Inflammatory macrophage treated with lipopolysaccharide for 4 hours (primary cell): ENCODE data around the gene ADARB2.

Experiments
- DNase-seq: peaks from one replicate; pipeline ENCODE4 v3.0.0-alpha.2; 2020

Gene ADARB2

GRCh38 chr10:1735562-1735961, 1.8 kb downstream of the ADARB2 start:
- DNase-seq = no peak

- DNase-seq = no peak
These were observed 3.0 kb downstream of the ADARB2 start for GRCh38 chr10:1734288-1734687.

- no peak for DNase-seq
These were observed 3.6 kb downstream of the ADARB2 start for GRCh38 chr10:1733720-1734119.

DNA sequence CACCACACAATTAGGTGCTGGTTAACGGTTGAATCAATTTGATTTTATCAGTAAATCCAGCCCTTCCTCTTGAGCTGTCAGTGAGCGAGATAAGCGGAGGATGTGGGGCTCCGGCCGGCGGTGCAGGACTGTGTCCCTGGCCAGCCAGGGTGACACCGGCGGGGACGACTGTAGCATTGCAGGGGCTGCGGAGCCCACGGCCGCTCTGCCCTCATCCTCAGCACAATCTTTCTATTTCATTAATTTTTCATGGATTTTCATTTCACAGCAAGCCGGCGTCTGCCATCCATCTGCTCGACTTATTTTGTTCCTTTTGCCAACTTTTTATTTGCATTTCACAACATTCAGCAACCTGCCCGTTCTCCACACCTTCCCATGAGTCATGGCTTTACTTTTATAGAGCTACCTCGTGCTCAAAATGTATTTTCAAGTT, 4.7 kb downstream of the ADARB2 start:
- no peak for DNase-seq

- no peak for DNase-seq
These were observed 5.7 kb downstream of the ADARB2 start for GRCh38 chr10:1731592-1731991.

- DNase-seq = no peak
These were observed 7.6 kb downstream of the ADARB2 start for GRCh38 chr10:1729751-1730150.

DNA sequence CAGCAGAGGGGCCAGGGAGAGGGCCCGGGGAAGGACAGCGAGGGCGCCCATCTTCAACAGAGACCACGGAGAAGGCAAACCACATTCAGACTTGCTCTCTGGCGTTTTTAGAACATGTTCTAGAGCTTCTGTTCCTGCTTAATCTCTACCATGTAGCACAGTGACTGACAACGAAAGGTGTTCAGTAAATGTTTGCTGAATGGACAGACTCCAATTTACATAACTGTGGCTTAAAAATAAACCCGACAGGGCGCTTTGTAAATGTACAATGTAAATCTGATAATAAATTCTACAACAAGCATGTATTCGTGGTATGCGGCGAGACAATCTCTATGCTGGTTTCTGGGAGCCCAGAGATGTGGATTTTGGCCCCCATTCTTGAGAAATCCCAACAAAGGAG, 10.5 kb downstream of the ADARB2 start:
- DNase-seq = no peak

DNA sequence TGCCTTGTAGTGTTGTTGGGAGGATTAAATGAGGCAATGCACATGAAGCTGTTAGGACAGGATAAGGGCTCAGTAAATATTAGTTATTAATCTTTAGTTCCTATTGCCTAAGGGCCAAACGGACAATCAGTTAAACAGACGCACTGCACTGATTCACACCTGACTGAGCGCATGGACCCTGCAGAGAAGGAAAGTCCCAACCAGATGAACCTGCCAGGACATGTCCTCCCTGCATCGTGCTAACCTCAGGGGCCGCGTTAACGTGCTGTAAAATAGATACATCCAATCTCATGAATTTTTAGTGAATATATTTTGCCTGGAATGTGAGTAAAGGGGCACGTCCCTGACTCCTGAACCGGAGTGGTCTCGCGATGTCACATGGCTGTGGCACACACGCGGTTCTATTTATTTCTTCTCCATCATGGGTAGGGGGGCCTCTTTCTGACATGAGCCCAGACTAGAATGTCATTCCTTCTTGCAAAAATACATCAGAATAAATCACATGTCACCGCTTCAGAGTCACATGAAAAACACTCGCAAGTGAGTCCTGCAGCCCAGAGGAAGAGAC, 12.3 kb downstream of the ADARB2 start:
- DNase-seq = no peak

DNA sequence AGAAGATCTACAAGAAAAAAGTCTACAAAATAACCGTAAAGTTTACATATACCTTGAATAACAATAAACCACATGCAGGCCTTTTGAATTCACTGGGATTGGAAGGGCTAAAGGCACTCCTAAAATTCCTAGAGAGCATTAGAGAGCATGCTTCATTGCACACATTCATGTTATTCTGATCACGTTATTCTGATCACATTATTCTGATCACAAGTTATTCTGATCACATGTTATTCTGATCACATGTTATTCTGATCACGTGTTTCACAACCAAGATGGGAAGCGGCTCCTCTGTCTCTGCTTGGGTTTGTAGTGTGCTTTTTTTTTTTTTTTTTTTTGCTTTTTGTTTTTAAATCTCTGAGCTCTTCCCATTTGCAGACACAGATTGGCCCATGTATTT, 20.5 kb downstream of the ADARB2 start:
- DNase-seq = no peak

DNA sequence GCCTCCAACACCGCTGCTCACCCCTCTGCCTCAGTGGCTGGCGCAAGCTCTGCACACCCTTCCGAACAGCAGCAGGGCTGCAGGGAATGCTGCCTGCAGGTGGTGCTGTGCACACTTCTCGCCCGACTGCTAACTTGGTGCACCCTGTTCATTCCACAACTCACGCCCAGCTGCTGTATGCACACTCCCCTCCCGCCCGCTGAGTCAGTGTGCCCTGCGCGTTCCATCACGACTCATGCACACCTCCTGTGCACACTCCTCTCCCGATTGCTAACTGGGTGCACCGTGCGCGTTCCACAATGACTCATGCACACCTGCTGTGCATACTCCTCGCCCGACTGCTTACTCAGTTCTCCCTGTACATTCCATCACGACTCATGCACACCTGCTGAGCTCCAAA, 21.5 kb downstream of the ADARB2 start:
- no peak for DNase-seq

GRCh38 chr10:1712944-1713671, 24.2 kb downstream of the ADARB2 start:
- DNase-seq = no peak

GRCh38 chr10:1712314-1712713, 25.0 kb downstream of the ADARB2 start:
- no peak for DNase-seq

GRCh38 chr10:1709161-1709560, 28.2 kb downstream of the ADARB2 start:
- no peak for DNase-seq

DNA sequence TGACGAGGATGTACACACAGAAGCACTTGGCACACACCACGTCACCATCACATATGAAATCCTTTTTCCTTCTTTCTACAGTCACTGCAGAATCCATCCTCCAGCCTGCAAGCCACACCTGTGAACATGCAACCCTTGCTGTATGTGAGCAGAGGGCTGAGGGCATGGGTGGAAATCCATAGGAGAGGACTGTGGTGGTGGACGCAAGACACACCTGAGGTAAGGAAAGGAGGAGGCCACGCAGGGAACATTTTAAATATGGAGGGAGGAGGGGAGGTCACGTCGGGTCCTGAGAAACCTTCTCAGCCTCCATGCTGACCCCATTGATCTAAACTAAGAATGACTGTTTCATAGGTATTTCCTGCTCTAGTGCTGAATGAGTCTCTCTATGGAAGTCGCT, 28.6 kb downstream of the ADARB2 start:
- DNase-seq = no peak

DNA sequence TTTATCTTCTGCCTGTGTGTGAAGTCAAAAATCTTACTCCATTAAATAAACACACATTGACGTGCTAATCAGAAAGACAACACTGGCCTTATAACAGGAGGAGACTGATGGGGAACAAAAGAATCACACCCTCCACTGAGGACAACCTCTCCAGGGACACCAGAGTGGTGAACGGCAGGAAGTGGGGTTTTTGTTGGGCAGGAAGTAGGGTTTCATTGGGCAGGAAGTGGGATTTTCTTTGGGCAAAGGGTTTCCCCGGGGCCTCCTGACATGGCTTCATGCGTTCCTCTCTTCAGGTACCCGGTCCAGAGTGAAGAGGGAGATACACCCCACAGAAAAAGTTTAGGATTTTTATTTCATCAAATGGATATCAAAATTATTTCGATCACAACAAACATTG, 30.6 kb downstream of the ADARB2 start:
- DNase-seq = no peak

DNA sequence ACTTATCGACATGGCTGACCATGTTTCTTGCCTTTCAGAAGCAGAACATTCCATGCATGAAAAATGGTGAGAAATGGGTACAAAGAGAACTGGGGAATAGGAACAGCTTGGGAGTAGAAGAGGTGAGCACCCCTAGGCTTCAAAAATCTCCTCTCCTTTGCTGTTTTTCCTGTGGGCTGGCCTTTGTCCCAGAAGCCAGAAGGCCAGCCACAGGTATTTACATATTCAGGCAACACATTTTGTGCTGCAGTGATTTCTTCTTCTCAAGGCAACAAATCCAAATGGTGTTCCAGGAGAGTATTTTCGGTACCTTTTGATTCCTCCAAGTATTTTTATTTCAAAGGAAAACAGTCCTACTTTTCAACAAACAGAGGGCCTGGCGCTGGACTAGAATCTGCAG, 31.1 kb downstream of the ADARB2 start:
- DNase-seq = no peak

DNA sequence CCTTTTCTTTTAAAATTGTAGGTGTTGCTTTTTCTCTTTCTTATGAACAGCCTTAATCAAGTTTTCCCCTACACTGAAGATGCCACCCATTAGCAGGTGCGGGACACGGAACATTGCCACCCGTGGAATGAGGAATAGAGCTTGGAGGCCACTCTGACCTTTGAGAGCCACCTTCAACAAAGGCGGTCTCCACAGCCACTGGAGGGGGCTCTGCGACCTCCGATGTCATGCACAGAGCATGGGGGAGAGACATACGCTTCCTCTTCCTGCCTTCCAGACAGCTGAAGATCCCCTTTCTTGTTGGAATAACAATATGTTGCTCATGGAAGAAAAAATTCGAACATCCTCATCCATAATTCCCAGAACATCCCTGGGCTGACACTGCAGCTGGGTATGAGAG, 39.1 kb downstream of the ADARB2 start:
- no peak for DNase-seq

DNA sequence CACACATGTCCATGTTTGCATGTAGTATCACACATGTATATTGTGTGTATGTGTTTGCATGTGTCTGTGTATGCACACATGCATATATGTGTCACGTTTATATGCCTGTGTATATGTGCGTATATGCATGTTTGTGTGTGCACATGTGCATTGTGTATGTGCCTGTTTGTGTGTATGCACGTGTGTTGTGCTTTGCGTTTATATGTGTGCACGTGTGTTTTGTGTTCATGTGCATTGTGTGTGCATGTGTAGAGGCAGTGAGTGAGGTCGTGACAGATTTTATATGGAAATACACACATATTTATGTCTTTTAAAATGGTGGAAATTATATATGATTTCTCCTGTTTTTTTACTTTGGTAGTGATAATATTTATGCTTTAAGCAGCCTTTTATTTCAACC, 41.2 kb downstream of the ADARB2 start:
- no peak for DNase-seq

- no peak for DNase-seq
These were observed 47.2 kb downstream of the ADARB2 start for GRCh38 chr10:1690086-1690485.

- no peak for DNase-seq
These were observed 48.8 kb downstream of the ADARB2 start for GRCh38 chr10:1688531-1688930.

DNA sequence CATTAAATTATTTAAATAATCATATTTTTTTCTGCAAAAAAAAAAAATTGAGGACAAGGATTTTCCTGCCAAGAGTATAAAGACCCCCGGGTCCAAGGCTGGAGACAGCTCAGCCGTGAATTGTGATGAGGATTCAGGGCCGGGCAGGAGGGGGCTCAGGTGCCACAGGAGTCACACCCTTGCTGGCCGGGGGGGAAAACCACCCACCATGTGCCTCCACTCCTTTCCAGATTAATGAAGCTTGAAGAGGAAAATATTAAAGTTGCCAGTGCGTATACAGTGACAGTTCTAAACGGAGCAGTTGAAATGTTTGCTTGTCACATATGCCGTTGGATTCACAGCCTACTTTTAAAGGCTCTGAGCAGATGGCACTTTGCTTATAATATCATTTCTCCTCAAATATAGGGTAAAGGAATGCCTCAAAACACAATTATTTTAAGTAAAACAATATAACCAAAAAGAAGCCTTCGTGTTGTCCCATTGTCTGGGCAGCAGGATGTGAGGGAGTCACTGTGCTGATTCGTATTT, 49.6 kb downstream of the ADARB2 start:
- no peak for DNase-seq

DNA sequence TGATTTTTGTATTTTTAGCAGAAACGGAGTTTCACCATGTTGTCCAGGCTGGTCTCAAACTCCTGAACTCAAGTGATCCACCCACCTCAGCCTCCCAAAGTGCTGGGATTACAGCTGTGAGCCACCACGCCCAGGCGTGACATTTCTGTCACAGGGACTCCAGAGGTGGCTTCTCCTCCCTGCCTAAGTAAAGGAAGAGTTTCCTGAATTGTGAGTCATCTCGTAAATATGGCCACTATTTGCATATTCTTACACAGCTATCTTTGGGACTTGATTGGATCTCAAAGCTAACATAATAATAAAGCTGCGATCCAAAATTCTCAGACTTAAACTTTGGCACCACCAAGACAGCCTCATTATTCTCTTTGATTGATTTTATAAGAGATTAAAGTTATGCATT, 50.1 kb downstream of the ADARB2 start:
- DNase-seq = no peak

DNA sequence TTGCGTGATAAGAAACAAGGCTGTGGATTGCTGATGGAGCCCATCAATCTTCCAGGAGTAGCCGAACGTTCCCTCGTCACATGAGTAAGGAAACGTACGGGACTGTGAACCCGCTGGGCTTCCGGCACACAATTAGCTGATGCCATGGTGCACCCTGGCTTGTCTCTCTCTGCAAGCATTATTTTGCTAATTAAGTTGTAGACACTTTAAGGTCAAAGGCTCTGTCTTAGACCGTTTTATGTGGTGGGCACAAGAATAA, 50.9 kb downstream of the ADARB2 start:
- no peak for DNase-seq

DNA sequence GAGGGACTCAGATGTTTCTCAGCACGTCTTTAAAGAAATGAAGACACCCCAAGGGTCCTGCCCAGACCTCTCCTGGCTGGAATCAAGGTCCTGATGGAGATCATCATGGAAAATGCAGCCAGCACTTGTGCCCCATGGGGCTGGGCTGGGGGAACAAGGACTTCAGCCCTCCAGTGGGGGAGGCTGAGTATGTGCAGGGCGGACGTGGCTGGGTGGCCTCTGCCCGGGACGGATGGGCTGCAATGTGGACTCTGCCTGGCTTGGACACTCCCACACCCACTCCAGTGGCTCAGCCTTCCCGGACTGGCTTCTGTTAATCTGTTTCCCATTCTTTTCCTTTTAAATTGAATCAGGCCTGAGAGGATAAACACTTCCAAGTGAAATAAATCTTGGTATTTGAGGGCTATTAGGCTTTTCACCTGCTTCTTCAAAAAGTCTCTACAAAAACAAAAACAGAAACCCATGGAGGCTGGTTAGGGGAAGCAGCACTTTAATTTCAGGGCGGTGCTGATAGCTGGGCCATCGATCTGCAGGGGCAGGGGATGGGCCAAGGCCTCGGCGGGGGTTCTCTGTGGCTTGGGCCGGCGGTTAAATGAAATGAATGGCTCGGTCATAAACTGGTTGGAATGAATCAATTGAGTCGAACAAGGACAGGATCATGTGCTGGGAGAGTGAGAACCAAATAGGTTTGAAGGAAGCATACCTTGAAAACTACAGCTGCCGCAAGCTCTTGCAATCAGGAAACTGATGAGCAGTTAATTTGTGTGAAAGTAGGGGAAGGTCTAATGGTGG, 51.4 kb downstream of the ADARB2 start:
- no peak for DNase-seq
